A673 (cell line): Measurements from ENCODE around the gene MS4A4A. TPM values are rescaled to one million over a fixed set of nuclear protein-coding genes. Genes with fewer than 3 reads are reported as not detected.
A peak's percentile ranks its signal among the peaks of the same experiment; 100 is the strongest.

Experiments
- BruUV-seq: library from RNA; stranded (reverse); fragments of 400-500 nt; replicated peaks from 2 replicates; lab custom pipeline; 2021; lab: Mats Ljungman, UMichigan
- CTCF ChIA-PET: fragments of 300-600 bp; sonication (Branson Sonifier 250); formaldehyde crosslinking; loops from one replicate; lab custom pipeline; 2022; ENCODE audit warnings: antibody characterized with exemption; lab: Charles Lee
- POLR2A ChIA-PET: fragments of 300-600 bp; sonication (Branson Sonifier 250); formaldehyde crosslinking; loops from one replicate; lab custom pipeline; 2022; ENCODE audit warnings: antibody characterized with exemption; ENCODE audit not compliant: low non-redundant PET; lab: Charles Lee
- DNase-seq: peaks from one replicate; pipeline ENCODE4 v3.0.0-alpha.2; 2015; ENCODE audit warnings: low spot score
- H3K27ac ChIP-seq: fragments of 200-600 bp; sonication (generic); 2 replicates; pipeline ENCODE4 v1.5.1; 2016; ENCODE audit warnings: mixed run types, low read depth, mild to moderate bottlenecking, mixed read lengths, antibody characterized with exemption, low read length; ENCODE audit not compliant: poor library complexity, severe bottlenecking
- H3K27me3 ChIP-seq: fragments of 200-600 bp; sonication (generic); replicated peaks from 2 replicates; pipeline ENCODE4 v1.6.1; 2017; ENCODE audit warnings: mixed run types, low read depth, mild to moderate bottlenecking, mixed read lengths, antibody characterized with exemption, low read length; ENCODE audit not compliant: insufficient read depth, poor library complexity
- H3K36me3 ChIP-seq: fragments of 200-600 bp; sonication (generic); 2 replicates; pipeline ENCODE4 v1.6.1; 2016; ENCODE audit warnings: mixed run types, mild to moderate bottlenecking, mixed read lengths, antibody characterized with exemption, low read length; ENCODE audit not compliant: insufficient read depth, poor library complexity, severe bottlenecking
- H3K4me1 ChIP-seq: fragments of 200-600 bp; sonication (generic); 2 replicates; pipeline ENCODE4 v1.6.1; 2017; ENCODE audit warnings: mixed run types, mild to moderate bottlenecking, mixed read lengths, antibody characterized with exemption, low read length; ENCODE audit not compliant: insufficient read depth, poor library complexity, severe bottlenecking
- H3K4me3 ChIP-seq: fragments of 200-600 bp; sonication (generic); 2 replicates; pipeline ENCODE4 v1.5.1; 2016; ENCODE audit warnings: low read depth, mixed run types, mild to moderate bottlenecking, mixed read lengths, low read length; ENCODE audit not compliant: poor library complexity, severe bottlenecking
- H3K9me3 ChIP-seq: fragments of 200-600 bp; sonication (generic); 2 replicates; pipeline ENCODE4 v1.6.1; 2016; ENCODE audit warnings: mixed run types, low read depth, mild to moderate bottlenecking, mixed read lengths, antibody characterized with exemption, low read length; ENCODE audit not compliant: poor library complexity, severe bottlenecking
- EZH2 ChIP-seq: fragments of 200-600 bp; sonication (generic); IDR thresholded peaks from 2 replicates; pipeline ENCODE4 v1.6.1; 2017; ENCODE audit warnings: borderline replicate concordance, low read depth, mild to moderate bottlenecking, mixed read lengths, antibody characterized with exemption, low read length; ENCODE audit not compliant: poor library complexity, severe bottlenecking
- intact Hi-C: fragments of 100-400 bp; cut with micrococcal nuclease; formaldehyde crosslinking; loops from one replicate; pipeline ENCODE4 v1.10.0; 2022; ENCODE audit not compliant: unreplicated experiment
- total RNA-seq: library from RNA; stranded (reverse); gene quantifications from 2 replicates; pipeline ENCODE4 v1.2.3, GENCODE V29; 2021
- TF ChIP-seq, protein P1 (sequence below): fragments of 300-800, 200-600 bp; sonication (generic); conservative IDR thresholded peaks from 2 replicates; pipeline ENCODE4 v1.5.1; 2017; ENCODE audit warnings: low read depth, mild to moderate bottlenecking, antibody characterized with exemption, low read length, moderate library complexity, mixed read lengths

The MS4A4A gene
- total RNA-seq, 1 experiment from 2014 or later, result not detected

DNA sequence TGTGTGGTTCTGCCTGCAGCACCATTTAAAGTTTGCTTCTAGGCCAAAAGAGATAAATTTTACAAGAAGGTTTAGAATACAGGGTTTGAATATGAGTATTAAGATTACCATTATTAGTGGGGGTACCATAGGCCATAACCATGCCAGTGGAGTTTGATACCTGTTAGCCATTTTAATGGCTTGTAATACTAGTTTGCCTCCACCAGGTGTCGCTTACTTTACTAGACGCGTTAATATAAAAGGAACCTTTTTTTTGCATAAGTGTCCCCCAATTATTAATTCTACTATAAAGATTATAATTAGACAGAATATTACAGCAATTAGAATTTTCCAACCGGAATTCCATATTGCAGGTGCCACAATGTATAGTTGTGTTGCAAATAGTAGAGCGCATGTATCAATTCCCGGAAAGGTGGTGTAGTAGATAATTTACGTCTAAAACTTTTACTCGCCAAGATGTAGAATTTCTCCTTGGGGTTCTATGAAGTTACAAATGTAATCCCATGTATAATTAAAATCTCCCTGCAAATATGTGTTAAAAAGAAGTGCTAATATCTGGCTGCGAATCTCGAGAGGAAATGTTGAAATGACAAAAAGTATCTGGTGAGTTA lies 62.7 kb downstream of the MS4A4A start:
- no peaks in the 10 kb centered on the region for H3K4me1 ChIP-seq
- H3K27me3 ChIP-seq, result no peaks in the 10 kb centered on the region
- H3K36me3 ChIP-seq, result no peaks in the 10 kb centered on the region
- POLR2A ChIA-PET, result no interaction called here
- peak; percentile 42 for DNase-seq
- CTCF ChIA-PET, result no interaction called here
- H3K4me3 ChIP-seq, result no peak overlapping the region
- no peak overlapping the region for H3K27ac ChIP-seq
- intact Hi-C loops, result loop anchor here (5.0 kb wide), 2 partner anchors 76 to 274 kb away; no protein-coding TSS in a partner anchor
- no peaks in the 10 kb centered on the region for H3K9me3 ChIP-seq
- no TSS peak for BruUV-seq
- no peak for TF ChIP-seq EZH2
- TF ChIP-seq, protein P1, sequence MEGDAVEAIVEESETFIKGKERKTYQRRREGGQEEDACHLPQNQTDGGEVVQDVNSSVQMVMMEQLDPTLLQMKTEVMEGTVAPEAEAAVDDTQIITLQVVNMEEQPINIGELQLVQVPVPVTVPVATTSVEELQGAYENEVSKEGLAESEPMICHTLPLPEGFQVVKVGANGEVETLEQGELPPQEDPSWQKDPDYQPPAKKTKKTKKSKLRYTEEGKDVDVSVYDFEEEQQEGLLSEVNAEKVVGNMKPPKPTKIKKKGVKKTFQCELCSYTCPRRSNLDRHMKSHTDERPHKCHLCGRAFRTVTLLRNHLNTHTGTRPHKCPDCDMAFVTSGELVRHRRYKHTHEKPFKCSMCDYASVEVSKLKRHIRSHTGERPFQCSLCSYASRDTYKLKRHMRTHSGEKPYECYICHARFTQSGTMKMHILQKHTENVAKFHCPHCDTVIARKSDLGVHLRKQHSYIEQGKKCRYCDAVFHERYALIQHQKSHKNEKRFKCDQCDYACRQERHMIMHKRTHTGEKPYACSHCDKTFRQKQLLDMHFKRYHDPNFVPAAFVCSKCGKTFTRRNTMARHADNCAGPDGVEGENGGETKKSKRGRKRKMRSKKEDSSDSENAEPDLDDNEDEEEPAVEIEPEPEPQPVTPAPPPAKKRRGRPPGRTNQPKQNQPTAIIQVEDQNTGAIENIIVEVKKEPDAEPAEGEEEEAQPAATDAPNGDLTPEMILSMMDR, result peak; percentile 82

DNA sequence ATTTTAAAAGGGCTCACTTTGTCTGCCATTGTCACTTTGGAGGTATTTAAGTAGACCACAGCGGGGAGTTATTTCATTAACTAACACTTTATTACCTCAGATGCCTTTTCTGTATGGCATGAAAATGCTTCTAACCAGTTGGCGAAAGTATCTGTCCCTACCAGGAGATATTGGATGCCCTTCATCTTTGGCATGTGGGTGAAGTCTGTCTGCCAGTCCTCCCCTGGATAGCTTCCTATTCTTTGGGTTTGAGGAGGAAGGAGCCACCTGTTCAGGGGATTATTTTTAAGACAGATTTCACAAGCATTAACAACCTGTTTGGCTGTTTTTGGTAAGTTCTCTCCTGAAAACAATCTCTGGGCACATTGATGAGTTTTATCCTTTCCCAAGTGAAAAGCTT lies 63.7 kb downstream of the MS4A4A start:
- no peak for DNase-seq
- ChIA-PET POLR2A (no interaction called here), CTCF (no interaction called here)
- no peak for TF ChIP-seq EZH2
- TF ChIP-seq, protein P1, result no peak
- H3K9me3 ChIP-seq, result no peaks in the 10 kb centered on the region
- intact Hi-C loops, result loop anchor here (5.0 kb wide), 2 partner anchors 77 to 273 kb away; no protein-coding TSS in a partner anchor
- no peak overlapping the region for H3K4me3 ChIP-seq
- no peaks in the 10 kb centered on the region for H3K4me1 ChIP-seq
- H3K27me3 ChIP-seq, result peaks cover 8% of the 10 kb centered on the region
- no peak overlapping the region for H3K27ac ChIP-seq
- no TSS peak for BruUV-seq
- no peaks in the 10 kb centered on the region for H3K36me3 ChIP-seq

DNA sequence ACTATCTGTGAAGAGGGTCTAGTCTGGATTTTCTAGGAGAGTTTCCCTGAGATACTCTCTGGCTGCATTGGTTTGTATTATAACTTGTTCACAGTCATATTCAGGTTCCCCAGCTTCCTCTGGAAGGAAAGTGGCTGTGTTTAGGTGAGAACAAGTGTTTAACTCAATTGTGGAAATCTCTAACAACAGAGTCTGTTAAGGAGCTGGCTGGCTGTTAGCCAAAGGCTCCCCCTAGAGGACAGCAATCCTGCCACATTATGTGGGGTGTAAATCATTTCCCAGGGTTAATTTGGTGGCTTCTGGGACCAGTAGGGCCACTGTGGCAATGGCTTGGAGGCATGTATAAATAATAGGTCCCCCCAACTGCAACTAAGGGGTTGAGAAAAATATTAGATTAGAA lies 65.0 kb downstream of the MS4A4A start:
- intact Hi-C loops, result no loop called here
- BruUV-seq, result no TSS peak

More for the DNA sequence above, 65.0 kb downstream of the MS4A4A start:
- Histone ChIP-seq H3K36me3 (no peaks in the 10 kb centered on the region), H3K4me1 (no peaks in the 10 kb centered on the region), H3K9me3 (no peaks in the 10 kb centered on the region), H3K27me3 (peaks cover 8% of the 10 kb centered on the region), H3K4me3 (no peak overlapping the region), H3K27ac (no peak overlapping the region)
- peak; percentile 49 for DNase-seq
- TF ChIP-seq EZH2, result no peak
- TF ChIP-seq, protein P1, result peak; percentile 67
- ChIA-PET POLR2A (interaction anchor here (0.6 kb wide), 1 partner anchor 30 kb away, joined by 4 read pairs; no protein-coding TSS in a partner anchor), CTCF (interaction anchor here (0.6 to 0.8 kb wide), 2 partner anchors 18 to 198 kb away, joined by 3 read pairs; no protein-coding TSS in a partner anchor)
